ENCODE measurements around the gene GLT6D1.

The GLT6D1 gene

DNA sequence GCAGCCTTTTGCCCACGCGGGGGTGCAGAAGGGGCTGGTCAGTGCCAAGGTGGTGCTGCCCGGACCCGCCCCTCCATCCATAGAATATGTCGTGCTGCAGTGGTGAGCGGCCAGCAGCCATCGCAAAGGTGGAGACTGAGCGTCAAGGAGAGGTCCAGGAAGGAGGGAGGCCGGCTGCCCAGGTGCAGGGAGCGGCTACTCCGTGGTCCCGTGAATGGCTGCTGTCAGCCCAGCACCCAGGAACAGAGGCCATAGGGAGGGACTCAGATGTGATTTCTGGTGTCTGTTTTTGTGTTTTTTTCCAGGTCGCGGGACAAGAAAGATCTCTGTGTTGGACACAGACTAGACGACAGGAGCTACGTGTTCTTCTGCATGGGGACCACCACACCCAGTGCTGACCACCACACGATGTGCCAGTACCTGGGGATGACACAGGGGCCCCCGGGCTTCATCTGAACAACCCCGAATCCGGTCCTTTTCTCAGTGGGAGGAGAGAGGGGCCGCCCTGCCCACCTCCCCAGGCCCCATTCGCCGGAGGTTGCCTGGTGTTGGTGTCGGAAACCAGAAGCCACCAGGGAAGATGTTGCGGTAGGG lies 48.8 kb downstream of the GLT6D1 start:
- TF ChIP-seq, protein P1, sequence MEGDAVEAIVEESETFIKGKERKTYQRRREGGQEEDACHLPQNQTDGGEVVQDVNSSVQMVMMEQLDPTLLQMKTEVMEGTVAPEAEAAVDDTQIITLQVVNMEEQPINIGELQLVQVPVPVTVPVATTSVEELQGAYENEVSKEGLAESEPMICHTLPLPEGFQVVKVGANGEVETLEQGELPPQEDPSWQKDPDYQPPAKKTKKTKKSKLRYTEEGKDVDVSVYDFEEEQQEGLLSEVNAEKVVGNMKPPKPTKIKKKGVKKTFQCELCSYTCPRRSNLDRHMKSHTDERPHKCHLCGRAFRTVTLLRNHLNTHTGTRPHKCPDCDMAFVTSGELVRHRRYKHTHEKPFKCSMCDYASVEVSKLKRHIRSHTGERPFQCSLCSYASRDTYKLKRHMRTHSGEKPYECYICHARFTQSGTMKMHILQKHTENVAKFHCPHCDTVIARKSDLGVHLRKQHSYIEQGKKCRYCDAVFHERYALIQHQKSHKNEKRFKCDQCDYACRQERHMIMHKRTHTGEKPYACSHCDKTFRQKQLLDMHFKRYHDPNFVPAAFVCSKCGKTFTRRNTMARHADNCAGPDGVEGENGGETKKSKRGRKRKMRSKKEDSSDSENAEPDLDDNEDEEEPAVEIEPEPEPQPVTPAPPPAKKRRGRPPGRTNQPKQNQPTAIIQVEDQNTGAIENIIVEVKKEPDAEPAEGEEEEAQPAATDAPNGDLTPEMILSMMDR (IDR thresholded peaks at IDR 0.05; ENCODE audit: low read length, missing control alignments), result no peak
- H3K4me3 ChIP-seq (replicated peaks; ENCODE audit: low read depth, low read length), result no peak overlapping the region
- no peak for DNase-seq (ENCODE audit: low read depth)

- no peak for DNase-seq (ENCODE audit: low read depth)
- H3K4me3 ChIP-seq (replicated peaks; ENCODE audit: low read depth, low read length), result no peak overlapping the region
Measured at GRCh38 chr9:135589596-135590485, 49.5 kb downstream of the GLT6D1 start.

DNA sequence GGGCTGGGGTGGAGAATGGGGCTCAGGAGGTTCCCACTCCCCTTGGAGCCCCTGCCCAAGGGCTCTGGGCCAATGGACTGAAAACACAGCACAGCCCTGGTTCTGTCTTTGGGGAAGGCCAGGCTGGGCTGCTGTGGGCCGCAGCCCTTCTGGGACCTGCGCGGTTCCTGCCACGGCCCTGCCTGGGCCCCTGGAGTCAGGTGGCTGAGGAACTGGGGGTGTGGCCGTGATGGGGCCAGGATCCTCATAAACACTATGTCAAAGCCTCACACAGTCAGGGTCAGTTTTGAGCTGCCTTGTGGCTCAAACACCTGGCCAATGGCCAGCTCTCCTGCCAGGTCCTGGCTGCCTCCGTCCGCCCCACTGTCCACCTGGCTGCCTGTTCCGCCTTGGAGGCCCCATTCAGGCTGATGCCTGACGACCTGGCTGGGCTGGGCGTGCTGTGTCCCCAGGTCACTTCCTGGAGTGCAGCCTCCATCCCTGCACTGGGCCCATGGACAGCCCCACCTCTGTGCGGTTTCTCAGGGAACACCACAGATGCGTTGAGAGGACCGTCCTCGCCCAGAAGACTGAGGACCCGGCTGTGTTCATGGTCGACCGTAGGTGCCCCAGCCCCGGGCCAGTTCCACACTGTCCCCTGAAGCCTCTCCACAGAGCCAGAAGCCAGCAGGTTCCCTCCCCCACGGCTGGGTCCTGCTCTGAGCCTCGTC lies 50.3 kb downstream of the GLT6D1 start:
- H3K4me3 ChIP-seq (replicated peaks; ENCODE audit: low read depth, low read length), result no peak overlapping the region
- TF ChIP-seq, protein P1 (IDR thresholded peaks at IDR 0.05; ENCODE audit: low read length, missing control alignments), result no peak
- no peak for DNase-seq (ENCODE audit: low read depth)

More at GRCh38 chr9:135589596-135590485, 49.5 kb downstream of the GLT6D1 start:
- TF ChIP-seq, protein P1 (IDR thresholded peaks at IDR 0.05; ENCODE audit: low read length, missing control alignments), result no peak

DNA sequence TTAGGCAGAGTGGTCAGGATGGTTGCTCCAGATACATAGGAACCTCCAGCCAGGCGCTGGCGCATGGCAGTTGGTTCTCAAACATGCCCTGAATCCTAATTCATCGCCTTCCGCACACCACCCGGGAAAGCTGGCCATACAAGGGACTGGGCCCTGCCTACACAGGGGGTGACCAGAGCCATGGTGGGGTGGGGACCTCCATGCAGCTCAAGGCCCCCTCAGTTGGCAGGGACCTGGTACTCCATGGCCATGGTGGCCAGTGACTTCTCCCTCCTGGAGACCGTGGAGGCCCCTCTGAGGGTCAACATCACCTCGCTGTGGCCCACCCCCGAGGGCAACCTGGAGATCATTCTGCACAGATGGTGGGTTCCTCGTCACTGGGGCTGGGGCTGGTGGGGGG lies 51.0 kb downstream of the GLT6D1 start:
- TF ChIP-seq, protein P1 (IDR thresholded peaks at IDR 0.05; ENCODE audit: low read length, missing control alignments), result no peak
- no peak for DNase-seq (ENCODE audit: low read depth)
- H3K4me3 ChIP-seq (replicated peaks; ENCODE audit: low read depth, low read length), result no peak overlapping the region

DNA sequence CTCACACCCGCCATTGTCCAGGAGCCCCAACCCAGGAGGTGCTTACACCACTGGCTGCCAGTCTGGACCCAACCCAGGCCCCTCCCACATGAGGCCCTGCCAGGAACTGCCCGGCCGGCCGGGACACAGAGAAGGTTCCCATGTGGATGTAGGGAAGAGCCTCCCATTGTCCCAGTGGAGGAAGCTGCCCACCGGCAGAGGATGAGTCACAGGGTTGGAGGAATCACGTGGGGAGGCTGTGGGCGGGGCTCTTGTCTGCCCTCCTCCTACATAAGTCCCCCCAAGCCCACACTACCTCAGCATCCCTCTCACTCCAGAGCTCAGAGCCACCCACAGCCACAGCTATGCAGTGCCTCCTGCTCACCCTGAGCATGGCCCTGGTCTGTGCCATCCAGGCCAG lies 51.7 kb downstream of the GLT6D1 start:
- DNase-seq (ENCODE audit: low read depth), result no peak
- TF ChIP-seq, protein P1 (IDR thresholded peaks at IDR 0.05; ENCODE audit: low read length, missing control alignments), result no peak
- H3K4me3 ChIP-seq (replicated peaks; ENCODE audit: low read depth, low read length), result no peak overlapping the region

- no peak overlapping the region for H3K4me3 ChIP-seq (replicated peaks; ENCODE audit: low read depth, low read length)
- TF ChIP-seq, protein P1 (IDR thresholded peaks at IDR 0.05; ENCODE audit: low read length, missing control alignments), result no peak
- no peak for DNase-seq (ENCODE audit: low read depth)
Measured at GRCh38 chr9:135586601-135587109, 52.7 kb downstream of the GLT6D1 start.

Measured in fibroblast of pulmonary artery (primary cell).